ENCODE measurements around the gene SERPINF2.
"Not testable (repeated sequence)": the region's sequence is repeated elsewhere in the genome, so short reads cannot be mapped to it uniquely, and the experiment has no call there.

Gene SERPINF2

GRCh38 chr17:1793447-1793806 lies 50.8 kb downstream of the SERPINF2 start:
- H2AFZ ChIP-seq (ENCODE audit: low read length) = no peak overlapping the region
- no peaks in the 10 kb centered on the region for H3F3A ChIP-seq (ENCODE audit: insufficient read depth, low read length)
- no peaks in the 10 kb centered on the region for H3K9me2 ChIP-seq (ENCODE audit: low read depth, low read length)
- H3K9ac ChIP-seq (ENCODE audit: low read length) = no peak overlapping the region
- no peak overlapping the region for H3K27ac ChIP-seq (ENCODE audit: low read depth, low read length, poor library complexity, severe bottlenecking)
- TF ChIP-seq EZH2 (IDR thresholded peaks at IDR 0.05; ENCODE audit: borderline replicate concordance, low read length) (no peak), CTCF (IDR thresholded peaks at IDR 0.05; ENCODE audit: low read length) (no peak)
- peaks cover 23% of the 10 kb centered on the region; the same call in 1 of the 2 replicates for H3K79me2 ChIP-seq (ENCODE audit: insufficient read depth, low read length)
- peaks cover 45% of the 10 kb centered on the region for H3K36me3 ChIP-seq (ENCODE audit: insufficient read depth, low read length)
- no peak overlapping the region for H3K4me2 ChIP-seq (ENCODE audit: low read length)
- no peaks in the 10 kb centered on the region for H3K4me1 ChIP-seq (ENCODE audit: insufficient read depth, low read length, severe bottlenecking)
- no peaks in the 10 kb centered on the region for H4K20me1 ChIP-seq (ENCODE audit: insufficient read depth, low read length)
- H3K27me3 ChIP-seq (ENCODE audit: insufficient read depth, low read length) = no peaks in the 10 kb centered on the region
- H3K4me3 ChIP-seq (ENCODE audit: low read depth, low read length, poor library complexity, severe bottlenecking) = no peak overlapping the region
- H3K9me3 ChIP-seq (ENCODE audit: low read length) = no peaks in the 10 kb centered on the region

- H3K36me3 ChIP-seq (ENCODE audit: insufficient read depth, low read length) = peaks cover 63% of the 10 kb centered on the region
- H3K27ac ChIP-seq (ENCODE audit: low read depth, low read length, poor library complexity, severe bottlenecking) = no peak overlapping the region
- H3K79me2 ChIP-seq (ENCODE audit: insufficient read depth, low read length) = peaks cover 13% of the 10 kb centered on the region; the same call in 1 of the 2 replicates
- H3K4me1 ChIP-seq (ENCODE audit: insufficient read depth, low read length, severe bottlenecking) = no peaks in the 10 kb centered on the region
- no peak overlapping the region for H2AFZ ChIP-seq (ENCODE audit: low read length)
- no peaks in the 10 kb centered on the region for H3K27me3 ChIP-seq (ENCODE audit: insufficient read depth, low read length)
- H3K9me3 ChIP-seq (ENCODE audit: low read length) = no peaks in the 10 kb centered on the region
- H3K4me3 ChIP-seq (ENCODE audit: low read depth, low read length, poor library complexity, severe bottlenecking) = no peak overlapping the region
- H3K9ac ChIP-seq (ENCODE audit: low read length) = no peak overlapping the region
- no peaks in the 10 kb centered on the region for H3F3A ChIP-seq (ENCODE audit: insufficient read depth, low read length)
- TF ChIP-seq CTCF (IDR thresholded peaks at IDR 0.05; ENCODE audit: low read length) (no peak), EZH2 (IDR thresholded peaks at IDR 0.05; ENCODE audit: borderline replicate concordance, low read length) (no peak)
- no peaks in the 10 kb centered on the region for H4K20me1 ChIP-seq (ENCODE audit: insufficient read depth, low read length)
- H3K9me2 ChIP-seq (ENCODE audit: low read depth, low read length) = no peaks in the 10 kb centered on the region
- H3K4me2 ChIP-seq (ENCODE audit: low read length) = no peak overlapping the region
Measured at GRCh38 chr17:1796800-1797199, 54.1 kb downstream of the SERPINF2 start.

GRCh38 chr17:1797323-1797722 lies 54.7 kb downstream of the SERPINF2 start:
- Histone ChIP-seq H3K4me2 (ENCODE audit: low read length) (no peak overlapping the region), H4K20me1 (ENCODE audit: insufficient read depth, low read length) (no peaks in the 10 kb centered on the region), H3F3A (ENCODE audit: insufficient read depth, low read length) (no peaks in the 10 kb centered on the region), H2AFZ (ENCODE audit: low read length) (no peak overlapping the region), H3K9ac (ENCODE audit: low read length) (no peak overlapping the region), H3K4me3 (ENCODE audit: low read depth, low read length, poor library complexity, severe bottlenecking) (no peak overlapping the region), H3K36me3 (ENCODE audit: insufficient read depth, low read length) (peaks cover 67% of the 10 kb centered on the region), H3K27ac (ENCODE audit: low read depth, low read length, poor library complexity, severe bottlenecking) (no peak overlapping the region), H3K9me3 (ENCODE audit: low read length) (no peaks in the 10 kb centered on the region), H3K79me2 (ENCODE audit: insufficient read depth, low read length) (peaks cover 13% of the 10 kb centered on the region; the same call in 1 of the 2 replicates), H3K9me2 (ENCODE audit: low read depth, low read length) (no peaks in the 10 kb centered on the region), H3K27me3 (ENCODE audit: insufficient read depth, low read length) (no peaks in the 10 kb centered on the region), H3K4me1 (ENCODE audit: insufficient read depth, low read length, severe bottlenecking) (no peaks in the 10 kb centered on the region)
- no peak for TF ChIP-seq CTCF (IDR thresholded peaks at IDR 0.05; ENCODE audit: low read length)

GRCh38 chr17:1797846-1798245 lies 55.2 kb downstream of the SERPINF2 start:
- H3K9ac ChIP-seq (ENCODE audit: low read length) = not testable (repeated sequence)

More at GRCh38 chr17:1797846-1798245, 55.2 kb downstream of the SERPINF2 start:
- H3F3A ChIP-seq (ENCODE audit: insufficient read depth, low read length); H3K4me2 ChIP-seq (ENCODE audit: low read length); H3K9me2 ChIP-seq (ENCODE audit: low read depth, low read length); H3K4me3 ChIP-seq (ENCODE audit: low read depth, low read length, poor library complexity, severe bottlenecking); H3K4me1 ChIP-seq (ENCODE audit: insufficient read depth, low read length, severe bottlenecking); H3K27me3 ChIP-seq (ENCODE audit: insufficient read depth, low read length); H2AFZ ChIP-seq (ENCODE audit: low read length); H4K20me1 ChIP-seq (ENCODE audit: insufficient read depth, low read length); H3K27ac ChIP-seq (ENCODE audit: low read depth, low read length, poor library complexity, severe bottlenecking); H3K9me3 ChIP-seq (ENCODE audit: low read length): not testable (repeated sequence)
- peaks cover 13% of the 10 kb centered on the region; the same call in 1 of the 2 replicates for H3K79me2 ChIP-seq (ENCODE audit: insufficient read depth, low read length)
- H3K36me3 ChIP-seq (ENCODE audit: insufficient read depth, low read length) = peaks cover 67% of the 10 kb centered on the region
